Astrocyte (in vitro differentiated cells and primary cell): Measurements from ENCODE around the gene NLRX1. TPM values are rescaled to one million over a fixed set of nuclear protein-coding genes. Genes with fewer than 3 reads are reported as not detected.

ENCODE experiments used
- DNase-seq: peaks from one replicate; pipeline ENCODE4 v3.0.0-alpha.2; 2010; ENCODE audit warnings: low read depth
- FAIRE-seq: peaks from 2 replicates; lab custom pipeline; 2011; peaks lifted over from hg19 to GRCh38; lab: Jason Lieb, UNC
- H2AFZ ChIP-seq: 2 replicates; pipeline ENCODE4 v1.6.0; 2012; ENCODE audit warnings: low read depth, low read length, inconsistent platforms
- H3K27ac ChIP-seq: 2 replicates; pipeline ENCODE4 v1.5.1; 2011; ENCODE audit warnings: low read depth, low read length, inconsistent platforms
- H3K27me3 ChIP-seq: 2 replicates; pipeline ENCODE4 v1.6.0; 2011; ENCODE audit warnings: low read length, inconsistent platforms; ENCODE audit not compliant: insufficient read depth
- H3K36me3 ChIP-seq: 2 replicates; pipeline ENCODE4 v1.5.1; 2011; ENCODE audit warnings: low read length, inconsistent platforms; ENCODE audit not compliant: insufficient read depth
- H3K4me1 ChIP-seq: 2 replicates; pipeline ENCODE4 v1.5.1; 2011; ENCODE audit warnings: low read length, inconsistent platforms; ENCODE audit not compliant: insufficient read depth
- H3K4me2 ChIP-seq: 2 replicates; pipeline ENCODE4 v1.6.0; 2012; ENCODE audit warnings: low read length, inconsistent platforms
- H3K4me3 ChIP-seq: 2 replicates; pipeline ENCODE4 v1.5.1; 2011; ENCODE audit warnings: low read depth, mild to moderate bottlenecking, low read length, inconsistent platforms; ENCODE audit not compliant: insufficient read depth
- H3K79me2 ChIP-seq: 2 replicates; pipeline ENCODE4 v1.6.0; 2012; ENCODE audit warnings: mild to moderate bottlenecking, low read length, inconsistent platforms; ENCODE audit not compliant: insufficient read depth
- H3K9ac ChIP-seq: 2 replicates; pipeline ENCODE4 v1.6.0; 2012; ENCODE audit warnings: mild to moderate bottlenecking, low read length, inconsistent platforms
- H3K9me3 ChIP-seq: 2 replicates; pipeline ENCODE4 v1.5.1; 2012; ENCODE audit warnings: low read depth, mild to moderate bottlenecking, low read length, inconsistent platforms; ENCODE audit not compliant: insufficient read depth
- H4K20me1 ChIP-seq: 2 replicates; pipeline ENCODE4 v1.6.0; 2012; ENCODE audit warnings: low read length, inconsistent platforms; ENCODE audit not compliant: insufficient read depth
- H3K27ac Mint-ChIP-seq: one replicate; pipeline ENCODE4 v1.8.0; 2021; ENCODE audit warnings: mild to moderate bottlenecking, mixed read lengths; ENCODE audit not compliant: unreplicated experiment
- H3K27me3 Mint-ChIP-seq: one replicate; pipeline ENCODE4 v1.8.0; 2021; ENCODE audit warnings: low read depth, mixed read lengths; ENCODE audit not compliant: unreplicated experiment
- H3K36me3 Mint-ChIP-seq: one replicate; pipeline ENCODE4 v1.8.0; 2021; ENCODE audit warnings: low read depth, mixed read lengths; ENCODE audit not compliant: unreplicated experiment
- H3K4me1 Mint-ChIP-seq: one replicate; pipeline ENCODE4 v1.8.0; 2021; ENCODE audit warnings: low read depth, mixed read lengths; ENCODE audit not compliant: unreplicated experiment
- H3K4me3 Mint-ChIP-seq: one replicate; pipeline ENCODE4 v1.8.0; 2021; ENCODE audit warnings: mild to moderate bottlenecking, moderate library complexity, mixed read lengths; ENCODE audit not compliant: unreplicated experiment
- H3K9me3 Mint-ChIP-seq: one replicate; pipeline ENCODE4 v1.8.0; 2021; ENCODE audit warnings: mild to moderate bottlenecking, mixed read lengths; ENCODE audit not compliant: unreplicated experiment
- CTCF ChIP-seq: IDR thresholded peaks from 2 replicates; pipeline ENCODE4 v1.5.1; 2011; ENCODE audit warnings: low read depth, mild to moderate bottlenecking, inconsistent platforms, low read length, moderate library complexity; ENCODE audit not compliant: insufficient read depth
- EZH2 ChIP-seq: IDR thresholded peaks from 2 replicates; pipeline ENCODE4 v1.6.1; 2012; ENCODE audit warnings: mild to moderate bottlenecking, low read length, inconsistent platforms; ENCODE audit not compliant: insufficient read depth
- total RNA-seq: library from RNA; stranded (reverse); gene quantifications from 2 replicates; pipeline ENCODE4 v1.2.1, GENCODE V29; 2021

Gene NLRX1
- total RNA-seq, 1 donor from 2014 or later: 6.3 TPM

GRCh38 chr11:119169282-119169719, 776 bp downstream of the NLRX1 start:
- DNase-seq (peak; percentile 56), FAIRE-seq (no peak)
- H3K4me3 Mint-ChIP-seq: peak overlapping the region; percentile 86
- Histone ChIP-seq H3K9me3 (no peaks in the 10 kb centered on the region), H3K27me3 (no peaks in the 10 kb centered on the region), H2AFZ (peak overlapping the region; percentile 91), H3K9ac (peak overlapping the region; percentile 81), H3K4me1 (peaks cover 15% of the 10 kb centered on the region), H3K27ac (peak overlapping the region; percentile 51), H3K79me2 (no peaks in the 10 kb centered on the region), H4K20me1 (no peaks in the 10 kb centered on the region), H3K36me3 (no peaks in the 10 kb centered on the region), H3K4me2 (peak overlapping the region; percentile 90), H3K4me3 (peak overlapping the region; percentile 61)
- H3K27ac Mint-ChIP-seq: peak overlapping the region; percentile 85
- peaks cover 2% of the 10 kb centered on the region for H3K36me3 Mint-ChIP-seq
- H3K9me3 Mint-ChIP-seq: no peaks in the 10 kb centered on the region
- TF ChIP-seq EZH2: no peak
- peaks cover 8% of the 10 kb centered on the region for H3K4me1 Mint-ChIP-seq
- H3K27me3 Mint-ChIP-seq: no peaks in the 10 kb centered on the region

GRCh38 chr11:119172513-119172912, 4.0 kb downstream of the NLRX1 start:
- no peaks in the 10 kb centered on the region for H3K36me3 ChIP-seq
- H3K9me3 ChIP-seq: no peaks in the 10 kb centered on the region
- H3K27ac Mint-ChIP-seq: no peak overlapping the region
- no peak overlapping the region for H3K4me3 ChIP-seq
- H2AFZ ChIP-seq: no peak overlapping the region
- no peak overlapping the region for H3K4me3 Mint-ChIP-seq
- TF ChIP-seq EZH2 (no peak), CTCF (no peak)
- peaks cover 6% of the 10 kb centered on the region for H3K4me1 Mint-ChIP-seq
- H3K27me3 Mint-ChIP-seq: no peaks in the 10 kb centered on the region
- no peak overlapping the region for H3K9ac ChIP-seq
- no peaks in the 10 kb centered on the region for H3K9me3 Mint-ChIP-seq
- FAIRE-seq (no peak), DNase-seq (no peak)
- H3K36me3 Mint-ChIP-seq: peaks cover 2% of the 10 kb centered on the region
- no peak overlapping the region for H3K27ac ChIP-seq
- H3K79me2 ChIP-seq: no peaks in the 10 kb centered on the region
- no peak overlapping the region for H3K4me2 ChIP-seq
- H3K27me3 ChIP-seq: no peaks in the 10 kb centered on the region
- H4K20me1 ChIP-seq: no peaks in the 10 kb centered on the region
- peaks cover 9% of the 10 kb centered on the region for H3K4me1 ChIP-seq

- FAIRE-seq: no peak
- Histone ChIP-seq H3K9me3 (no peaks in the 10 kb centered on the region), H3K4me1 (peaks cover 13% of the 10 kb centered on the region), H3K9ac (no peak overlapping the region), H4K20me1 (no peaks in the 10 kb centered on the region), H3K79me2 (no peaks in the 10 kb centered on the region), H3K4me3 (no peak overlapping the region), H3K27me3 (no peaks in the 10 kb centered on the region), H2AFZ (no peak overlapping the region), H3K4me2 (no peak overlapping the region), H3K36me3 (no peaks in the 10 kb centered on the region), H3K27ac (no peak overlapping the region)
- H3K9me3 Mint-ChIP-seq: peaks cover 2% of the 10 kb centered on the region
- peaks cover 3% of the 10 kb centered on the region for H3K36me3 Mint-ChIP-seq
- DNase-seq: no peak
- H3K4me3 Mint-ChIP-seq: no peak overlapping the region
- H3K27me3 Mint-ChIP-seq: no peaks in the 10 kb centered on the region
- TF ChIP-seq EZH2 (no peak), CTCF (no peak)
- peaks cover 10% of the 10 kb centered on the region for H3K4me1 Mint-ChIP-seq
- H3K27ac Mint-ChIP-seq: no peak overlapping the region
Observed at GRCh38 chr11:119173453-119173852, 4.9 kb downstream of the NLRX1 start.
